Mesenchymal stem cell (in vitro differentiated cells and primary cell): Measurements from ENCODE around the gene CSNK1E.

Experiments
- DNase-seq: peaks from one replicate; pipeline ENCODE4 v3.0.0-alpha.2; 2013
- H2AFZ ChIP-seq: one replicate; pipeline ENCODE4 v1.6.1; 2013; ENCODE audit warnings: low read depth, mild to moderate bottlenecking, control low read depth, inconsistent platforms, low read length, moderate library complexity
- H2AK5ac ChIP-seq: 2 replicates; pipeline ENCODE4 v1.6.1; 2013; ENCODE audit warnings: low read length, moderate library complexity, mild to moderate bottlenecking, inconsistent platforms; ENCODE audit not compliant: severe bottlenecking
- H2BK120ac ChIP-seq: one replicate; pipeline ENCODE4 v1.6.1; 2013; ENCODE audit warnings: low read depth, mild to moderate bottlenecking, inconsistent platforms, low read length, moderate library complexity
- H2BK12ac ChIP-seq, 2 experiments: one replicate each; pipeline ENCODE4 v1.6.1; 2013; ENCODE audit warnings: inconsistent platforms in 2 of 2, low read length in 2 of 2, mild to moderate bottlenecking in 2 of 2, moderate library complexity in 2 of 2, control low read depth in 1 of 2
- H2BK15ac ChIP-seq: one replicate; pipeline ENCODE4 v1.6.1; 2013; ENCODE audit warnings: mild to moderate bottlenecking, low read depth, inconsistent platforms; ENCODE audit not compliant: poor library complexity, severe bottlenecking
- H2BK5ac ChIP-seq: 2 replicates; pipeline ENCODE4 v1.6.1; 2013; ENCODE audit warnings: low read depth, mild to moderate bottlenecking, low read length, control low read depth, inconsistent platforms; ENCODE audit not compliant: poor library complexity, severe bottlenecking
- H3K14ac ChIP-seq, 2 experiments: one replicate each; pipeline ENCODE4 v1.6.1; 2013; ENCODE audit warnings: inconsistent platforms in 2 of 2, low read length in 2 of 2, control low read depth in 1 of 2, mild to moderate bottlenecking in 1 of 2, moderate library complexity in 1 of 2
- H3K18ac ChIP-seq, 2 experiments: one replicate each; pipeline ENCODE4 v1.6.1; 2013; ENCODE audit warnings: inconsistent platforms in 2 of 2, low read length in 2 of 2, control low read depth in 1 of 2, low read depth in 1 of 2, mild to moderate bottlenecking in 1 of 2
- H3K23ac ChIP-seq, 2 experiments: one replicate each; pipeline ENCODE4 v1.6.1; 2013; ENCODE audit warnings: inconsistent platforms in 2 of 2, low read length in 2 of 2, mild to moderate bottlenecking in 2 of 2, moderate library complexity in 2 of 2, control low read depth in 1 of 2
- H3K27ac ChIP-seq: 2 replicates; pipeline ENCODE4 v1.5.1; 2013; ENCODE audit warnings: mild to moderate bottlenecking, moderate library complexity, low read length, control low read depth, inconsistent platforms; ENCODE audit not compliant: poor library complexity, severe bottlenecking
- H3K27me3 ChIP-seq, 2 experiments: 2 replicates each; pipeline versions ENCODE4 v1.6.1 to v1.7.0; 2013; ENCODE audit warnings: low read length in 2 of 2, mild to moderate bottlenecking in 2 of 2, moderate library complexity in 2 of 2, control low read depth in 1 of 2, inconsistent platforms in 1 of 2; ENCODE audit not compliant: control insufficient read depth in 1 of 2, insufficient read depth in 1 of 2
- H3K36me3 ChIP-seq, 2 experiments: 2 replicates each; pipeline versions ENCODE4 v1.6.1 to v1.7.0; 2013; ENCODE audit warnings: low read length in 2 of 2, control low read depth in 1 of 2, inconsistent platforms in 1 of 2, low read depth in 1 of 2, mild to moderate bottlenecking in 1 of 2; ENCODE audit not compliant: insufficient read depth in 2 of 2, control insufficient read depth in 1 of 2
- H3K4ac ChIP-seq, 2 experiments: one replicate each; pipeline ENCODE4 v1.6.1; 2013; ENCODE audit warnings: inconsistent platforms in 2 of 2, low read length in 2 of 2, mild to moderate bottlenecking in 2 of 2, moderate library complexity in 2 of 2, control low read depth in 1 of 2, low read depth in 1 of 2
- H3K4me1 ChIP-seq: 2 replicates; pipeline ENCODE4 v1.6.1; 2013; ENCODE audit warnings: low read depth, low read length, control low read depth; ENCODE audit not compliant: control insufficient read depth, insufficient read depth
- H3K4me2 ChIP-seq: 2 replicates; pipeline ENCODE4 v1.6.1; 2013; ENCODE audit warnings: low read length, mild to moderate bottlenecking, inconsistent platforms; ENCODE audit not compliant: poor library complexity, severe bottlenecking
- H3K4me3 ChIP-seq, 2 experiments: 2 replicates each; pipeline versions ENCODE4 v1.5.1 to v1.7.0; 2013; ENCODE audit warnings: low read length in 2 of 2, mild to moderate bottlenecking in 2 of 2, control low read depth in 1 of 2, low read depth in 1 of 2; ENCODE audit not compliant: insufficient read depth in 1 of 2
- H3K79me1 ChIP-seq: replicated peaks from 2 replicates; pipeline ENCODE4 v1.6.1; 2013; ENCODE audit warnings: mild to moderate bottlenecking, control low read depth, low read length, inconsistent platforms; ENCODE audit not compliant: poor library complexity, severe bottlenecking
- H3K9ac ChIP-seq: 2 replicates; pipeline ENCODE4 v1.7.0; 2013; ENCODE audit warnings: mild to moderate bottlenecking, low read length, moderate library complexity
- H3K9me3 ChIP-seq: 2 replicates; pipeline ENCODE4 v1.7.0; 2013; ENCODE audit warnings: mild to moderate bottlenecking, low read length; ENCODE audit not compliant: control insufficient read depth
- H4K8ac ChIP-seq: one replicate; pipeline ENCODE4 v1.6.1; 2013; ENCODE audit warnings: inconsistent platforms, mild to moderate bottlenecking, low read length, moderate library complexity
- H4K91ac ChIP-seq: one replicate; pipeline ENCODE4 v1.6.1; 2013; ENCODE audit warnings: mild to moderate bottlenecking, low read length, inconsistent platforms
- WGBS: methylation state at CpG from one replicate; pipeline ENCODE4 v1.1.7; 2013; ENCODE audit warnings: mixed read lengths; 5-methylcytosine and 5-hydroxymethylcytosine counted together

The CSNK1E gene

DNA sequence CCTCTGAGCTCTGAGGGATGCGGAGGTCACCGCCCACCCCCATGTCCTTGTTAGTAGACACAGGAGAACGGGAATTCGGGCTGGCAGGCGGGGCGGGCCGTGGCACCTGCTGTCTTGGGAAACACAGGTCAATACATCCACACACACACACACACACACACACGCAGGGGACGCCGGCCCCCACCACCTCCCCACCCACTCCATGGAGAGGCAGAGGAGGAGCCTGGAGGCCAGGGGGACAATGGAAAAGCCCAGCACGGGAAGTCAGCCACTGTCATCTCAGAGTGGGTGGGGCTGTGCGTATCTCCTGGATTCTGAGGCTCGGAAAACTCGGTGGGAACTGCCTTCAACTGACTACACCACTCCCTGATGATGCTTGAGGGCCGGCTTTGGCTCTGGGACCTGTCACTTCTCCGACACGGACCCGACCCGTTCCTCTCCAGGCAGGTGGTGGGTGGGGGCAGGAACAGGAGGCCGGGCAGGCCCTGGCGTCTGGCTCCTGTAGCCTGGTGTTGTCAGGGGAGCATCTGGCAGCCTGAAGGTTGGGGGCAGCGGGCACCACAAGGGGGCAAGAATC, 25.9 kb downstream of the CSNK1E start:
- no peak overlapping the region for H3K9ac ChIP-seq
- no peak overlapping the region for H3K23ac ChIP-seq
- H3K4me2 ChIP-seq = no peak overlapping the region
- H2BK12ac ChIP-seq = no peak overlapping the region
- no peaks in the 10 kb centered on the region for H3K9me3 ChIP-seq
- H3K18ac ChIP-seq = no peak overlapping the region
- H2AFZ ChIP-seq = no peak overlapping the region
- H3K27ac ChIP-seq = no peak overlapping the region
- H3K4me3 ChIP-seq = no peak overlapping the region
- no peaks in the 10 kb centered on the region for H3K27me3 ChIP-seq
- no peak overlapping the region for H2BK5ac ChIP-seq
- no peak overlapping the region for H3K14ac ChIP-seq
- H2AK5ac ChIP-seq = no peak overlapping the region
- H2BK120ac ChIP-seq = no peak overlapping the region
- 92% methylated on average over 16 of the region's 22 CpGs for WGBS
- peaks cover 11% of the 10 kb centered on the region for H3K4me1 ChIP-seq
- H3K79me1 ChIP-seq = peaks cover 37% of the 10 kb centered on the region
- H4K91ac ChIP-seq = no peak overlapping the region
- no peak overlapping the region for H3K4ac ChIP-seq
- H2BK15ac ChIP-seq = no peak overlapping the region
- DNase-seq = no peak
- H3K36me3 ChIP-seq = peaks cover 72 to 84% of the 10 kb centered on the region in 2 experiments
- H4K8ac ChIP-seq = no peak overlapping the region

DNA sequence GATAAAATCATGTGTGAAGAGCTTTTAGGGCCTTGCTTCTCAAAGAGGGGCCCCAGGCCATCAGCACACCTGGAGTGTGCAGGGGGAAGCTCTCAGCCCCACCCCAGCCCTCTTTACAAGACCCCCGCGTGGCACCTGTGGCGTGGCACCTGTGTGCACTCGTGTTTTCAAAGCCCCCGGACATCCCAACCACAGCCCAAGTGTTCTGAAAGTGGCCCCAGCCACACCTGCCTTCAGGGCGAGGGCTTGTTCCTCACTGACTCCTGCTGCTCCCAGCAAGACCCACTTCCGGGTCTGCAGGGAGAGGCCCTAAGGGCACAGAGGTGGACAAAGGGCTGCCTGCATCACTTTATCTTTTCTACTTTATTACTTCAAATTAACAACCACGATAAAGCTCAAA, 26.9 kb downstream of the CSNK1E start:
- no peak overlapping the region for H3K23ac ChIP-seq
- no peak overlapping the region for H3K4me3 ChIP-seq
- no peak overlapping the region for H4K8ac ChIP-seq
- H3K4me2 ChIP-seq = no peak overlapping the region
- no peak overlapping the region for H2BK15ac ChIP-seq
- no peak overlapping the region for H3K18ac ChIP-seq
- H2BK120ac ChIP-seq = no peak overlapping the region
- H3K14ac ChIP-seq = no peak overlapping the region
- H3K36me3 ChIP-seq = peaks cover 64 to 74% of the 10 kb centered on the region in 2 experiments
- H3K27me3 ChIP-seq = no peaks in the 10 kb centered on the region
- WGBS = 94% methylated on average over 8 of the region's 8 CpGs
- no peak overlapping the region for H2BK12ac ChIP-seq
- H3K9ac ChIP-seq = no peak overlapping the region
- H4K91ac ChIP-seq = no peak overlapping the region
- H2AFZ ChIP-seq = no peak overlapping the region
- H2BK5ac ChIP-seq = no peak overlapping the region
- H2AK5ac ChIP-seq = no peak overlapping the region
- no peak for DNase-seq
- H3K4me1 ChIP-seq = peaks cover 7% of the 10 kb centered on the region
- no peak overlapping the region for H3K4ac ChIP-seq
- peaks cover 28% of the 10 kb centered on the region for H3K79me1 ChIP-seq
- no peaks in the 10 kb centered on the region for H3K9me3 ChIP-seq
- H3K27ac ChIP-seq = no peak overlapping the region

DNA sequence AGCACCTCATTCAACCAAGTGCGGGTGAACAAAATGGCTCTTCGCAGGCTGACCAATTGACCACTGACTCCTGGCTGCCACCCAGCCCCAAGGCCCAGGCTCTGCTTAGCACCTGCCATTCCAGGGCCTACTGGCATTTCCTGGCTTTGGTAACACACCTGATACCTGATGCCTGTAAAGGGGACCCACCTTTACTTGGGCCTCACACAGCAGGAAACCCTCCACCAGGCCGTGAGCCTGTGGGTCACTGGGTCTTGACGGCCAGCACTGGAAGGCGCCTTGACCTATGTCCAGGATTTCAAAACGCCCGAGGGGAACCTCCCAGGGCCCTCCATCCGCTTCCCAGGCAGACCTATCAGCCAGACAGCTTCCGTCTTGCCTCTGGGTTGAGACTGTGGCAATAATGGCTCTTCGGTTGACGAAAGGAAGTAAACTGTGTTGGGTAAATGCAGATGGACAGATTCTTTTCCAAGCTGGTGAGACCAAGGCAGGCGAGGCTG, 27.6 kb downstream of the CSNK1E start:
- Histone ChIP-seq H2BK120ac (no peak overlapping the region), H3K27ac (no peak overlapping the region), H4K91ac (no peak overlapping the region), H3K4ac (no peak overlapping the region), H3K4me2 (no peak overlapping the region), H3K18ac (no peak overlapping the region), H3K23ac (no peak overlapping the region), H2BK15ac (no peak overlapping the region), H3K4me1 (peaks cover 7% of the 10 kb centered on the region), H2AK5ac (no peak overlapping the region), H3K27me3 (no peaks in the 10 kb centered on the region), H3K4me3 (no peak overlapping the region), H3K9me3 (no peaks in the 10 kb centered on the region), H3K14ac (no peak overlapping the region), H3K9ac (no peak overlapping the region), H3K36me3 (peaks cover 59 to 67% of the 10 kb centered on the region in 2 experiments), H3K79me1 (peaks cover 23% of the 10 kb centered on the region), H2AFZ (no peak overlapping the region), H2BK5ac (no peak overlapping the region), H2BK12ac (no peak overlapping the region), H4K8ac (no peak overlapping the region)
- WGBS = 94% methylated on average over 12 of the region's 12 CpGs
- no peak for DNase-seq

DNA sequence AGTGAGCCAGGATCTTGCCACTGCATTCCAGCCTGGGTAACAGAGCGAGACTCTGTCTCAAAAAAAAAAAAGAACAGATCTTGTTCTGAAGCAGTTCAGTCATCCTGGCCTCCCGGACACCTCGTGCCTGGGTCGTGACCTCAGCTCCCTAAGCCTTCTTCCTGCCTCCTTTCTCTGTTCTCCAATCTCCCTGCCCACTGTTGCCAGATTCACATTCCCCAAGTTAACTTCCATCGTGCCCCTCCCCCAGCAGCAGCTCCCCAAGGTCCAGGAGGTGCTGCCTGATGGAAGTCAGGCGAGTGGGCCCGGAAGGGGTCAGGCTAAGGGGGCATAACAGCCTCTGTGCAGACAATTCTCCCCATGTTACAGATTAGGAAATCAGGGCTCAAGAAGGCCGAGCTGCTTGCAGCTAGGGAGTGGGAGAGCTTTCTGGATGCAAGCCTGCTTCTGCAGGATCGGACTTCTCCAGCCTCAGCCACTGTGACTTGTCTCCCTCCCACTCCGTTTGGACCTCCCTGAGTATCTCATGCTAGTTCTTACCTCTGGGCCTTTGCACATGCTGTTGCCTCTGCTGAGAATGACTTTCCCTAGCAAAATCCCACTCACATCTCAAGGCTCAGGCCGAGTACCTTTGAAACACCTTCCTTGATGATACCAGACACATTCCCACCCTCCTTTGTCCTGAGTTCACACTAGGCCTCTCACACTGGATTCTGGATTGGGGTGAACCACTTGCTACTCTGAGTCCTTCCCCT, 30.1 kb downstream of the CSNK1E start:
- H2BK5ac ChIP-seq = no peak overlapping the region
- no peak overlapping the region for H3K23ac ChIP-seq
- H3K9me3 ChIP-seq = no peaks in the 10 kb centered on the region
- no peak overlapping the region for H3K4me3 ChIP-seq
- peak overlapping the region in 1 of 2 experiments; percentile 25 for H2BK12ac ChIP-seq
- no peak overlapping the region for H2AFZ ChIP-seq
- no peaks in the 10 kb centered on the region for H3K27me3 ChIP-seq
- H3K9ac ChIP-seq = no peak overlapping the region
- DNase-seq = no peak
- no peak overlapping the region for H3K14ac ChIP-seq
- H2BK15ac ChIP-seq = no peak overlapping the region
- H4K91ac ChIP-seq = no peak overlapping the region
- H2BK120ac ChIP-seq = no peak overlapping the region
- H3K27ac ChIP-seq = no peak overlapping the region
- H3K18ac ChIP-seq = no peak overlapping the region
- peaks cover 33 to 45% of the 10 kb centered on the region in 2 experiments for H3K36me3 ChIP-seq
- H4K8ac ChIP-seq = peak overlapping the region; percentile 27
- peak overlapping the region; percentile 23 for H2AK5ac ChIP-seq
- no peak overlapping the region for H3K4me2 ChIP-seq
- 63% methylated on average over 11 of the region's 11 CpGs for WGBS
- H3K4me1 ChIP-seq = peaks cover 23% of the 10 kb centered on the region
- peaks cover 8% of the 10 kb centered on the region for H3K79me1 ChIP-seq
- H3K4ac ChIP-seq = no peak overlapping the region
